Tibial artery (tissue), 4 donors: ENCODE results near the gene PALLD.
"Not testable (repeated sequence)": the region's sequence is repeated elsewhere in the genome, so short reads cannot be mapped to it uniquely, and the experiment has no call there.

Experiments
- DNase-seq, 2 donors: peaks; one replicate each; pipeline ENCODE4 v3.0.0-alpha.2; 2019
- H3K27ac ChIP-seq, 2 donors: fragments of 200-600 bp; sonication (generic) in 1 of 2; 1 replicate in 1 of 2; 2 replicates in 1 of 2; pipeline ENCODE4 v1.5.1; 2018 to 2019; ENCODE audit warnings: mild to moderate bottlenecking in 1 of 2
- H3K27me3 ChIP-seq, 2 donors: fragments of 200-600 bp; sonication (generic) in 1 of 2; one replicate each; pipeline versions ENCODE4 v1.5.1 to v1.6.0; 2016 to 2019
- H3K36me3 ChIP-seq, 3 donors: fragments of 200-600 bp; sonication (generic) in 2 of 3; one replicate each; pipeline ENCODE4 v1.5.1; 2016 to 2019; ENCODE audit warnings: mild to moderate bottlenecking in 2 of 3
- H3K4me1 ChIP-seq, 4 donors: fragments of 200-600 bp; sonication (generic) in 2 of 4; 1 replicate in 3 of 4; 2 replicates in 1 of 4; pipeline ENCODE4 v1.5.1; 2016 to 2019
- H3K4me3 ChIP-seq, 2 donors: fragments of 200-600 bp; sonication (generic) in 1 of 2; 1 replicate in 1 of 2; 2 replicates in 1 of 2; pipeline ENCODE4 v1.5.1; 2018 to 2019; ENCODE audit warnings: mild to moderate bottlenecking in 2 of 2
- H3K9me3 ChIP-seq, 3 donors: fragments of 200-600 bp; sonication (generic) in 1 of 3; one replicate each; pipeline ENCODE4 v1.5.1; 2016 to 2019
- intact Hi-C: fragments of 100-400 bp; cut with DNase I; formaldehyde crosslinking; loops from one replicate; pipeline ENCODE4 v1.15.0; 2023; ENCODE audit warnings: low total_unique reads
- TF ChIP-seq, protein P1 (sequence below), 2 experiments: fragments of 200-600 bp in 1 of 2; fragments of 450-650 bp in 1 of 2; IDR thresholded peaks; one replicate each; pipeline ENCODE4 v1.5.1; 2017 to 2019; ENCODE audit warnings: antibody characterized with exemption in 2 of 2, mild to moderate bottlenecking in 1 of 2, moderate library complexity in 1 of 2

The PALLD gene

GRCh38 chr4:168723020-168723419 lies 226.2 kb downstream of the PALLD start:
- Histone ChIP-seq H3K9me3 (peaks cover 0 to 5% (median 0%) of the 10 kb centered on the region in 3 donors), H3K27ac (peak overlapping the region; percentile 19 to 49), H3K4me3 (no peak overlapping the region), H3K4me1 (peaks cover 0 to 33% (median 4%) of the 10 kb centered on the region in 4 donors), H3K36me3 (no peaks in the 10 kb centered on the region), H3K27me3 (no peaks in the 10 kb centered on the region)
- intact Hi-C loops: no loop called here
- TF ChIP-seq, protein P1, sequence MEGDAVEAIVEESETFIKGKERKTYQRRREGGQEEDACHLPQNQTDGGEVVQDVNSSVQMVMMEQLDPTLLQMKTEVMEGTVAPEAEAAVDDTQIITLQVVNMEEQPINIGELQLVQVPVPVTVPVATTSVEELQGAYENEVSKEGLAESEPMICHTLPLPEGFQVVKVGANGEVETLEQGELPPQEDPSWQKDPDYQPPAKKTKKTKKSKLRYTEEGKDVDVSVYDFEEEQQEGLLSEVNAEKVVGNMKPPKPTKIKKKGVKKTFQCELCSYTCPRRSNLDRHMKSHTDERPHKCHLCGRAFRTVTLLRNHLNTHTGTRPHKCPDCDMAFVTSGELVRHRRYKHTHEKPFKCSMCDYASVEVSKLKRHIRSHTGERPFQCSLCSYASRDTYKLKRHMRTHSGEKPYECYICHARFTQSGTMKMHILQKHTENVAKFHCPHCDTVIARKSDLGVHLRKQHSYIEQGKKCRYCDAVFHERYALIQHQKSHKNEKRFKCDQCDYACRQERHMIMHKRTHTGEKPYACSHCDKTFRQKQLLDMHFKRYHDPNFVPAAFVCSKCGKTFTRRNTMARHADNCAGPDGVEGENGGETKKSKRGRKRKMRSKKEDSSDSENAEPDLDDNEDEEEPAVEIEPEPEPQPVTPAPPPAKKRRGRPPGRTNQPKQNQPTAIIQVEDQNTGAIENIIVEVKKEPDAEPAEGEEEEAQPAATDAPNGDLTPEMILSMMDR (IDR thresholded peaks at IDR 0.05): no peak
- no peak for DNase-seq

GRCh38 chr4:168723569-168723968 lies 226.7 kb downstream of the PALLD start:
- H3K4me1 ChIP-seq: peaks cover 0 to 27% (median 3%) of the 10 kb centered on the region in 4 donors
- intact Hi-C loops: no loop called here
- no peak for DNase-seq
- peaks cover 0 to 5% (median 0%) of the 10 kb centered on the region in 3 donors for H3K9me3 ChIP-seq
- no peak overlapping the region for H3K4me3 ChIP-seq
- H3K27ac ChIP-seq: peak overlapping the region; percentile 19 to 49
- TF ChIP-seq, protein P1 (IDR thresholded peaks at IDR 0.05): no peak
- H3K36me3 ChIP-seq: no peaks in the 10 kb centered on the region
- no peaks in the 10 kb centered on the region for H3K27me3 ChIP-seq

DNA sequence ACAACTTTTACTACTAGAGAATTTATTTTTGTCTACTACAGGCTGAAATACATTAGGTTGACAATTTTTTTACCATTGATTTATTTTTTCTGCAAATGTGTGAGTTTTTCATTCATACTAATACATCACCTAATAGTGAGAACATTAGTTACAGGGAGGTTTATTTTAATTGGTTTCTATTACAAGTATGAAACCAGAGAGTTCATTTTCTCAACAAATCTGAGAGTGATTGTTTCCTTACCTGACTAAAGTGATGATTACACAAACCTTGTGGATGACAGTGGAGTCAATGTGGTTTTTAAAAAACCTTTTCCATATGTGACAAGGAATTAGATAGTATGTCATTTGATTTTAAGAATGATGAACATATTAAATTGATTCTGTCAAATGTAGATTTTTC lies 227.4 kb downstream of the PALLD start:
- Histone ChIP-seq H3K27ac (no peak overlapping the region), H3K36me3 (no peaks in the 10 kb centered on the region), H3K4me3 (no peak overlapping the region), H3K27me3 (no peaks in the 10 kb centered on the region), H3K9me3 (peaks cover 0 to 5% (median 0%) of the 10 kb centered on the region in 3 donors), H3K4me1 (peaks cover 0 to 23% (median 3%) of the 10 kb centered on the region in 4 donors)
- intact Hi-C loops: no loop called here
- TF ChIP-seq, protein P1 (IDR thresholded peaks at IDR 0.05): no peak
- DNase-seq: no peak

DNA sequence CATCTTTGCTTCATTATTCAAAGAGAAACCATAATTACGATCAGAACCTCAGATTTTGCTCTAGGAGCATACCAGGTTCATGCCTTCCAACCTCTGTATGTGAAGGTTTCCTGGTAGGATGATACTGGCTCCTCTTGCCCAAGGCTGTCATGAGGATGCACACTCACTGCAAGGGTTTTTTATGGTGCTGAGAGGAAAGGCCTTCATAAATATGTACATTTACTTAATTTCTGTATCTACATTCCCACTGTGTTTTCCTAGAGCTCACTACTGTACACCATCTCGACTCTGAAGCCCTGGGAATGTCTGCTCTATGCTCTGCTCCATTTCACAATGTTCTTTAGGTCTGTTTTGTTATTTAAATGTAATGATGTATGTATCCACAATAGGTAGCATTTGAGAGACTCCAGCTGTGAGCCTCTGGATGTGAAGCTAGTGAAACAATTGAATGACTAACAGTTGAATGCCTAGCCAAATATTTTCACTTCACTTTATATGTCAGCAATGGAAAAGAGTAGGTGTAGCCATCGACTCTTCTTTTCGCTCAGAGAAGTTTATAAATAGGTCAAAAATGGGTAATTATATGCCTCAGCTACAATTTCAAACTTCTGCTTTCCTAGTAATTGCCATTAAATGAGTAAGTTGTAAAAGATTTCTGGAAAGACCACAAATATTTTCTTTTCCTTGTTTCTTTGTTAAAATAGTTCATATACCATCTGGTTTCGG lies 228.0 kb downstream of the PALLD start:
- Histone ChIP-seq H3K4me3 (no peak overlapping the region), H3K36me3 (no peaks in the 10 kb centered on the region), H3K9me3 (peaks cover 0 to 5% (median 0%) of the 10 kb centered on the region in 3 donors), H3K27ac (no peak overlapping the region), H3K4me1 (peaks cover 0 to 23% (median 3%) of the 10 kb centered on the region in 4 donors), H3K27me3 (no peaks in the 10 kb centered on the region)
- intact Hi-C loops: no loop called here
- no peak for DNase-seq
- TF ChIP-seq, protein P1 (IDR thresholded peaks at IDR 0.05): no peak

DNA sequence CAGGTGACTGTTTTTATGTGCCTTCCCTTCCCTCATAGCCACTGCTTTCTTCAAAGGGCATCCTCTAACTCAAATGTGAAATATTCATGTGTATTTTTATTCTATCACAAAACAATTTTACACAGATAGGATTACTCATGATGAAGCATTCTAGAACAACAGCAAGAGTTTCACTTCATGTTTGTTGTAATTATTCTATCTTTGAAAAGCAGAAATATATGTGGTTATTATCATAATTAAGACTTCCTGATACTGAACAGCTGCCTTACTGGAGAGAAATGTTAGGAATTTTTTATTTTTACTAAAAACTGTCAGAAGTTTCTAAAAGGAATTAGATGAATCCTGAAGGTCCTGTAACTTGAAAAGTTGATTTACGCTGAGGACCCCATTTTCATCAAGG lies 229.1 kb downstream of the PALLD start:
- TF ChIP-seq, protein P1 (IDR thresholded peaks at IDR 0.05): no peak
- H3K27ac ChIP-seq: no peak overlapping the region
- no peaks in the 10 kb centered on the region for H3K36me3 ChIP-seq
- no peak overlapping the region for H3K4me3 ChIP-seq
- intact Hi-C loops: no loop called here
- peaks cover 0 to 5% (median 0%) of the 10 kb centered on the region in 3 donors for H3K9me3 ChIP-seq
- DNase-seq: no peak
- no peaks in the 10 kb centered on the region for H3K27me3 ChIP-seq
- peaks cover 0 to 23% (median 3%) of the 10 kb centered on the region in 4 donors for H3K4me1 ChIP-seq

DNA sequence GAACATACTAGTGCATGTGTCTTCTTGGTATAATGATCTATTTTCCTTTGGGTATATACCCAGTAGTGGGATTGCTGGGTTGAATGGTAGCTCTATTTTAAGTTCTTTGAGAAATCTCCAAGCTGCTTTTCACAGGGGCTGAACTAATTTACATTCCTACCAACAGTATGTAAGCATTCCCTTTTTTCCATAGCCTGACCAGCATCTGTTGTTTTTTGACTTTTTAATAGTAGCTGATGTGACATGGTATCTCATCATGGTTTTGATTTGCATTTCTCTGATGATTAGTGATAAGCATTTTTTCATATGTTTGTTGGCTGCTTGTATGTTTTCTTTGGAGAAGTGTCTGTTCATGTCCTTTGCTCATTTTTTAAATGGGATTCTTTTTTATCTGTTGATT lies 230.3 kb downstream of the PALLD start:
- H3K36me3 ChIP-seq, H3K27ac ChIP-seq, DNase-seq, H3K9me3 ChIP-seq, H3K27me3 ChIP-seq, intact Hi-C loops, H3K4me3 ChIP-seq: not testable (repeated sequence)
- peaks cover 0 to 23% (median 3%) of the 10 kb centered on the region in 4 donors for H3K4me1 ChIP-seq
